GM18858 (cell line): ENCODE measurements around the gene CEP85L.

Experiments
- ATAC-seq: cut with Tn5 transposase; IDR thresholded peaks from one replicate; pipeline ENCODE4 v1.9.1; 2021; ENCODE audit not compliant: unreplicated experiment

Gene CEP85L

DNA sequence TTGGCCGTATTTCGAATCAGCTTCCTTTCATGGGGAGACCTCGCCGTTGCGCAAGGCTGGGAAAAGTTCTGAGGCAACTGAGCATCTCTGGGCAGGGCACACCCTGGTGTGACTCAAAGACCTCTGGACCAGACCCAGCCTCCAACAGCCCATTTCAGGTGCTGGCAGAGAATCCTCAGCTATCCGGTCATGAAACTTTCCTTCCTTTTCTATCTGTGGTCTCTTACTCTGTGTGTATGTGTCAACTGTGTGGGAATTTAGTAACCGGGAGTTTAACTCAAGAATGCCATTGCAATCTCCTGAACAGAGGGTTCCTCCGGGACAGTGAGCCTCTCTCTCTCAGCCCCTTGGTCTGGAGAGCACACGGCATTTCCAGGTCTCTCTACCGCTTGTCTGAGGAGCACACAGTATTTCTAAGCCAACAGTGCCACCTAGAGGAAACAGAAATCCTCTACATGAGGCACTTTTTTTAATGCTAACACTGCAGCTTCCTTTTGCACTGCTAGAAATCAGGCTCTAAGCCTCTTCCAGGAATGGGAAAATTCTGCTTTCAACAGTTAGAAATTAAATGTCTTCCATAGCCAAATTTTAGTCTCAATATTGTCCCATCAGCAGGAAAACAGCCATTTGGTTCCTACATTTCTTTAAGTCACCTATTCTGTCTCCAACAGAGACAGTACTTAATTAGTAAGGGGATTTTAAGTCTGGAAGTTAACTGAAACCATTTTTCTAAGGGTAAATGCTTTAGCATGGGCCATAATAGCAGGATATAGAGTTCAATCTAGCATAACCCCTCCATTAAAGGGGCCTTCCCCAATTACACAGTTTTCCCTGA is 70.6 kb downstream of the CEP85L start:
- ATAC-seq: peak; percentile 55

DNA sequence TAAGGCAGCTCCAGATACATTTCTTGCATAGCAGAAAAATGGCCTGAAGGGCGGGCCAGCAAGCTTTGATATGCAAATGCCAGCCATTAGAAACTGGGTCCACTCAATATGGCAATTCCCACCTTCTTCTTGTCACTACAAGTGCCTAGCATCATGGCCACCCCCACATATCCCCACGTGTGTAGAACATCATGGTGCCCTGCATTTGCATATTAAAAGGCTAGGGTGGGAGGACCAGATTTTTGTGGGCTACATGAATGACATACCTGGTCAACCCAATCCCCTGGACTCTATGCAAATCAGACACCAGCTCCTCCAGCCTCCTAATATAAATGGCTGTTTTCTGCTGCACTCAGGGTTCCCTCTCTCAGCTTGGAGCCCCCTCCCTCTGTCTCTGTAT is 71.6 kb downstream of the CEP85L start:
- ATAC-seq: no peak

DNA sequence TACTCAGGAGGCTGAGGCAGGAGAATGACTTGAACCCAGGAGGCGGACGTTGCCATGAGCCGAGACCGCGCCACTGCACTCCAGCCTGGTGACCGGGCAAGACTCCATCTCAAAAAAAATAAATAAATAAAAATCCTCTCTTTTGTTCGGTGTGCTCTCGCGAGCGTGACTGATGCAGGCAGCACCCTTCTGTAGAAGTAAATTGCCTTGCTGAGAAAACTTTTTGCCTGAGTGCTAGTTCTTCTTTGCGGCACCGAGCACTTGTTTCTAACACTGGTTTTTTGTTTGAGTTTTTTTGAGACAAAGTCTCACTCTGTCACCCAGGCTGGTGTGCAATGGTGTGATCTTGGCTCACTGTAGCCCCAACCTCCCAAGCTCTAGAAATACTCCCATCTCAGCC is 72.8 kb downstream of the CEP85L start:
- ATAC-seq: no peak

DNA sequence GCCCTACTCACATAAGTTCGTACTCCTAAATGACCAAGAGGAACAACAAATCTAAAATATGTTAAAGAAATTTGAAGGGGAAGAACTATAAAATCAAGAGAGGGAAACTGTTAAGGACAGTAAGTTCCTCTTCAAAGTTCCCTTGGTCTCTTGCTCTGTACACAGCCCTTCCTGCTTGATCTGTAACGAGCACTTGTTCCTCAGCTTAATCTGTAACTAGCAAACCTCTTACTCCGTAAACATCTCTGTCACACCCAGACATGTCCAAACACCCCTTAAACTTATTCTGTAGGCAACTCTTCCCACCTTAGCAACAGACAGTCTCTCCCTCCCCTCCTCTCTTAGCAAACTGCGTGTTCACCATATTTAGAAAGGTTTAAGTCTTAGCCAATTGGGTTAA is 73.4 kb downstream of the CEP85L start:
- ATAC-seq: no peak

DNA sequence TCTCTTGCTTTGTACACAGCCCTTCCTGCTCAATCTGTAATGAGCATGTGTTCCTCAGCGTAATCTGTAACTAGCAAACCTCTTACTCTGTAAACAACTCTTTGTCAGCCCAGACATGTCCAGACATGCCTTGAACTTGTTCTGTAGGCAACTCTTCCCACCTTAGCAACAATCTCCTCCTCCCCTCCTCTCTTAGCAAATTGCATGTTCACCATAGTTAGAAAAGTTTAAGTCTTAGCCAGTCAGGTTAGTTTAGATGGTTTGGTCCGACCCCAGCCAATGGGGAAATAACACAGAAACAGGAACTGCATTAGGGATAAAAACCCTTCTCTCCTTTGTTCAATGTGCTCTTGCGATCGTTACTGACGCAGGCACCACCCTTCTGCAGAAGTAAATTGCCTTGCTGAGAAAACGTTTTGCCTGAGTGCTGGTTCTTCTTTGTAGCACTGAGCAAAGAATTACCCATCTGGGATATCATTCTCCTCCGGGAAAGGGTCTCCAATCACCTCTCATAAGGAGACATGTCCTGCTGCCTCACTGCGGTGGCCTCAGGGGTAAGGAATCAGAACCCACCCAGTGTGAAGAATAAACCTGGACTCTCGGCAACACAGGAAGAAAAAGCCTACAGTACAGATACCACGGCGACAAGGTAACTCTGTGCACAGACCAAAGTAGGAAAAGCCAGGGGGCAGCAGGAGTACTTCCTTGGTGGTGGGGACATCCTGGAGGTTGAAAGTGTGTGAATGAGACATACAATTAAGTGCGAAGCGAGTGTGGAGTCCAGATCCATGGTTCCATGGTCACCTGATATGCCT is 77.1 kb downstream of the CEP85L start:
- ATAC-seq: no peak

DNA sequence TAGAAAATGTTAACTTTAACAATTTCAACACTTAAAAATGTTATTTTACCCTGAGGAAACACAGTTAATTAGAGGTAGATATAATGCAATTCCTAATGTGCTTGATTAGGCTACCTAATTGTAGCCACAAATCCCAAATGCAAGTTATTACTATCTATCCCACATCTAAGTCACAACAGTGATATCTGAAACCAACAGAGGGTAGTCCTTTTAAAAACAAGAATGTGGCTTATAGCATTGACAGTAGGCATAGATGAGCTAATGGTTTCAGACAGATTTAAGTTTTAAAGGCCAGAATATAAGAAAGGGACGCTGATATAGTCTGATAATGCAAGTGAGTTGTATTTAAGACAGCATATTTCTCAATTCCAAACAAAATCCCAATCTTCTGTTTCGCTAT is 80.3 kb downstream of the CEP85L start:
- ATAC-seq: no peak

DNA sequence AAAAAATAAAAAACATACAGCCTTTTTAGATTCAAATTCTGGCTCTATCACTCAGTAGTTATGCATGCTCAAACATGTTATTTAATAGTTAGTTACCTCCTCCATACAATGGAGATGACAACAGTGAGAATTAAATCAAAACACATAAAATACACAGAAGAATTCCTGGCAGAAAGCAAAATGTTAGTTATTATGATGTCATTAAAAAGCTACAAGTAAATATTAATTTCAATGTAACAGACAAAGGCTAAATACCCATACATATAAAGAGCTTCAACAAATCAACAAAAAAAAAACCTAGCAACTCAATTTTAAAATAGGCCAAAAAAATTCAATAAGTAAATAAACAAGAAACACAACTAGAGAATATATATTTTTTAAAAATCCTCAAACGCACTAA is 81.9 kb downstream of the CEP85L start:
- no peak for ATAC-seq

DNA sequence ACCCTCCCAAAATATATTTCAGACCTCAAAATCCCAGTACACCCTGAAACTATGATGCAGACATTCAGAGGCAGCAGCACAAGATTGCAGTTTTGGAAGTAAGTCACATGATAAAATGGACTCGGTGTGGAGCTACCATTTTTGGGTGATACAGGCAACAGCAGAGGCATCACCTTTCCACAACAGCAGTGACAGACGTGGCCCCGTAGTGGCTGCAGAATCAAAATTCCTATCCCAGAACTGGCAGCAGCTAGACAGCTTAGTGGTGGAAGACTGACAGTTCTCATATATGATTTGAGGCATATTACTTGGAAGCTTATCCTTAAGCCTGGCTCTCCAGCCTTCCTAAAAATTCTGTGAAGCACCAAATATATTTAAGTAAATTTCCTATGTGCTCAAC is 83.4 kb downstream of the CEP85L start:
- ATAC-seq: no peak

DNA sequence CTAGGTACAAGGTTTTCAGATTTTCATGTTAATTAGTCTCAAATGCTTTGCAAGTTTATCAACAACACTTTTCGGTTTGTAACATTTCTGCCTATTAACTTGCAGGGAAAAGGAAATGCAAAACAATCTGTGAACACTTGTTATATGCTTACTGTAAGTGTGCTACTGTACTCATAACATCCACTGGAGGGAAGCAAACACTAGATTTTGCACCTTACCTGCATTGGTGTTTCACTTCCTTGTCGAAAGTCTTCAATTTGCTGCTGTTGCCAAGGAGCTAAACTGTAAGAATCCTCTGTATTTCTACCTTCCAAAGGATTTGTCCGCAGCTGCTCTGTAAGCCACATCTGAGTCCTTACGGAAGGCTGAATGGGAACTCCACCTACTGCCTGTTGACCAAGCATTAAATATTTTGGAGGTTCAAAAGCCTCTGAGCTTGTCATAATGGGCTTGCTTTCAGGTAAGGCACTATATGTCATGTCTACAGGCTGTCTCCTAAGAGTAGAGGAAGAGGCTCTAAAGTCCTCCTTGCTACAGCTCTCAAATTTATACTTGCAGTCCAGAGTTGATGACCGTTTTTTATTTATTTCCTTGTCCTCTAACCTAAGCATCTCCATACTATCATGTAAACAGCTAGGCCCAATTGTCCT is 86.0 kb downstream of the CEP85L start:
- ATAC-seq: peak; percentile 98

DNA sequence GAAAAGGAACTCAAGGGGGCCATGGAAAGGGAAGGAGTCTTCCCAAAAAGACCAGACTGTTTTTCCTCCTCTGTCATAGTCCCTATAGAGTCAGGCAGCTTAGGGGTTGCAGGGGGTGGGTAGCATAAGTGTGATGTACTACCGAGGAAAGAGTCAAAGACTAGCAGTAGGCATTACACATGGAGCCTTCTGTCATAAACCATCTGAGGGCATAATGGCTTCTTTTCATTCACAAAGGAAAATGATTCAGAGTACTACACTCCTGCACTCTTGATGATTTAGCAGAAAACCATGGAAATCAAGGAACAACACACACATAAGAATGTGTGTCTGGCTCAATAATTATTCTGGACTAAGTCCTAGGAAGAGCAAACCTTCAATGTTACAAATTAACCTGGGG is 88.4 kb downstream of the CEP85L start:
- ATAC-seq: no peak

DNA sequence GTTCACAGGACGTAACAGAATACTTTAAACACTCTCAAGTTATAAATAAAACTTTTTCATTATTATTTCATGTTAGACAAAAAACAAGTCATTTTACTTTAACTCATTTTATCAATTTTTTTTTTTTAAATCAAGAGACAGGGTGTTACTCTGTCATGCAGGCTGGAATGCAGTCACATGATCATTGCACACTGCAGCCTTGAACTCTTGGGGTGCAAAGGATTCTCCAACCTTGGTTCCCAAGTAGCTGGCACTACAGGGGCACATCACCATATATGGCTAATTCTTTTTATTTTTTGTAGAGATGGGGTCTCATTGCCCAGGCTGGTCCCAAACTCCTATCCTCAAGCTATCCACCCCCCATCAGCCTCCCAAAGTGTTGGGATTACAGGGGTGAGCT is 89.1 kb downstream of the CEP85L start:
- no peak for ATAC-seq

DNA sequence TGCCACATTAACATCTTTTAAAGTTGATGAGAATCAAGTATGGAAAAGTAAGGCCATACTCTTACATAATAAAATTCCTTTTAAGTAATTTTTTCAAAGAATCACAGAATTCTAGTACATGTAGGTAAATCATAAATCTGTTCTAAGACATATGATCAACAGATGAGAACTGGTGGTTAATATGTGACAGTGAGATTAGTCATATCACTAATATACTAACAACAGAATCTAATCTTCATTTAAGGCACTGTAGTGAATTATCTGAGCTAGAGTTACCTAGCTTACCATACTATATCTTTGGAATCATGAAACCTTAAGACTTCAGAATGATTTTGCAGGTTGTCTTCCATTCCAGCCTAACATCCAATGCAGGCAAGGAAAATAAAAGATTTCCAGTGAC is 91.7 kb downstream of the CEP85L start:
- peak; percentile 58 for ATAC-seq

DNA sequence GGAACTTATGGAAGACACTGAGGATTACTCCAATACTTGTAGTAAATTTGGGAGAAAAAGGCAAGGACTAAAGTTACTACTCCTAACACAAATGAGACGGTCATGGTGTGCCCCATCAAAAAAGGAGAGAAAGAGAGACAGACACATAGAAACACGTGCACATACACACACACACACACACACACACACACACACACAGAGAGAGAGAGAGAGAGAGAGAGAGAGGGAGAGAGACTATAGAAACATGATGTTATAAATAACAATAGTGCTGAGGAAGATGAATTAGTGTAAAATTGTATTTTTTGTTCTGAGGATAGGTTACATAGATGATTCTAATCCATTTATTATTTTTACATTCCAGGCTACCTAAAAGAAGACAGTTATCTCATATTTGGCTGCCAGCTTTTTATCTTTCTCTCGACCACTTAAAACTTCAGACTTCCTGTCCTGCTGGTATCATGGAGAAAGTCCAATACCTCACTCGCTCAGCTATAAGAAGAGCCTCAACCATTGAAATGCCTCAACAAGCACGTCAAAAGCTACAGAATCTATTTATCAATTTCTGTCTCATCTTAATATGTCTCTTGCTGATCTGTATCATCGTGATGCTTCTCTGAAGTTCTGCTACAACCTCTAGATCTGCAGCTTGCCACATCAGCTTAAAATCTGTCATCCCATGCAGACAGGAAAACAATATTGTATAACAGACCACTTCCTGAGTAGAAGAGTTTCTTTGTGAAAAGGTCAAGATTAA is 92.8 kb downstream of the CEP85L start:
- ATAC-seq: no peak

DNA sequence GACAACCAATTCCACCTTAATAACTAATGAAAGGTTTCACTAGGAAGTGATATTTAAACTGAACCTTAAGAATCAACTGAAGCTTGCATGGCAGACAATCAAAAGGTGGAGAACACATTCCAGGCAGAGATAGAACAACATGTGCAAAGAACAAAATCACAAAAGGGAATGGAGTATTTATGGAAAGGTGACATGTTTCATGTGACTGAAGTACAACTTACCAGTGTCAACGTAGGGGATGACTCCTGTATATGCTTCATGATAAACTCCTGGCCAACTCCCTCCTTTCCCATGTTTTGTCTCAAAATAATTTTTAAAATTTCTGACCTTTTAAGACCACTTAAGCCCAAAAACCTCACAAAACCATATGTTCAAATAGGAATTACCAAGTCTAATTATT is 96.7 kb downstream of the CEP85L start:
- no peak for ATAC-seq

DNA sequence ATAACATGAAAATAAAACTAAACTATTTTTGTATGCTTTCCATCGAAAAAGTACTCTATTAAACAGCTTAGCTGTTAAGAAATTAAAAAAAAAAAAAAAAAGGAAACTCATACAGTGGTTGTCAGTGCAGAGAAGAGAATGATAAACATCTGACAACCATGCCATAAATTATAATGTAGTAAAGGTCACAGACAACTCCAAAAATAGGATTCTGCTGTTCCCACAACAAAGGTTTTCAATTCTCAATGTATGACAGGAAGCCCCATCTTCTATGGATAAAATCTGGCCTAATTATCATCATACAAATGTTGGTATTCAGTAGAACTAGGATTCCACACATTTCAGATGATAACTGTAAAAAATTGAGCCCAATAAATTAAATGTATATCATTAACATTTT is 98.3 kb downstream of the CEP85L start:
- no peak for ATAC-seq

DNA sequence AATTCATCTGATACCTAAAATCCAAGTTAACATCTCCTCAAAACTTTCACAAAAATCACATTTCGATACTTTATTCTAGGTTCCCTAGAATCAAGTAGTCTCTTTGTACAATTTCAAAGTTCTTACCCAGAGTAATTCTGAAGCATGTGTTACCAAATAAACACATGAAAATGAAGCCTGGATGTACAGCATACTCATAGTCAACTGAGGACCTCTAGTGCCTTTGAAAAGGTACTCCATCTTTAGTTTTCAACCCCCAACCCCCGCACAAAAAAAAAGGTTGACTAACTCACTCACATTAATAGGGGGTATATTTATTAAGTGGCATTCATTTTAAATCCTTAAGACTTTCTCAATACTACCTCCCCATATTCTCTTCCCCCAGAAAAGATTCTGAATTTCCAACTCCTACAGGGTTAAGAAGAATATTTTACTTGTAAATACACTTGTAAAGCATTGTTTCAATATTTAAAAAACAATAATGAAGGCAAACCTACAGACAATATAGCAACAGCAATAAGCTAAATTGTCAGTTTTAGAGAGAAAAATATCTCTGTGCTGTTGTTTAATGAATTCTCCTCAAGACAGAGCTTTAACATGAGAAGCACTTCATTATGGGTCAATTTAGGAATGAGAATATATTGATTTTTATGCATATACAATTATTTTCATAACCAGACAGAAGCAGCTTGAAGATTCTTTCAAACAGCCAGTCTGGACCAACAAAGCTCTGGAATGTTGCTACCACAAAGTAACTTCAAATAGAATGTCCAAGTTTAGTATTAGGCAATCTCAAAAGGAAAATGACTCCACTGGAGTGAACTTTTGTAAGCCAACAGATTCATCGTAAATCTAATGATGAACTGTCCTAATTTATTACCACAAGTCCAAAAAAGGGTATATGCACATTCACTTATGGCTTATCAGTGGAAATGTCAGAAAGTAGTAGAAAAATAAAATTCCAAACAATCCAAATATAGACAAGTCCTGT is 100.0 kb downstream of the CEP85L start:
- ATAC-seq: peak; percentile 88

DNA sequence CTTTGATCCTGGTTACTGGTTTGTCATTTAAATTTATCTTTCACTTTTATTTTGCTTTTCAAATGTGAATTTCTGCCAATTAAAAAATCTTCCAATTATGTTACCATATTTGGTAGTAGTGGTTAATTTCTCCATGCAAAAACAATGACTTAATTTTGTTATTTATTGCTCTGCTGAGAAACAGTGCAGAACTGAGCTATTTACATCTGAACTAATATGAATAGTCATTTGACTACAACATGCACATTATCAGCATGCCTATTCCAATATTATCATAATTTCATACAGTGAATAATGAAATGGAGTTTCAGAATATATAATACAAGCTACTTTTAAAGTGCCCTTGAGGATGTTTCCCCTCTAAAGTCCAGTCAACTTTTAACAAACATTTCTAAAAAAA is 102.8 kb downstream of the CEP85L start:
- no peak for ATAC-seq

DNA sequence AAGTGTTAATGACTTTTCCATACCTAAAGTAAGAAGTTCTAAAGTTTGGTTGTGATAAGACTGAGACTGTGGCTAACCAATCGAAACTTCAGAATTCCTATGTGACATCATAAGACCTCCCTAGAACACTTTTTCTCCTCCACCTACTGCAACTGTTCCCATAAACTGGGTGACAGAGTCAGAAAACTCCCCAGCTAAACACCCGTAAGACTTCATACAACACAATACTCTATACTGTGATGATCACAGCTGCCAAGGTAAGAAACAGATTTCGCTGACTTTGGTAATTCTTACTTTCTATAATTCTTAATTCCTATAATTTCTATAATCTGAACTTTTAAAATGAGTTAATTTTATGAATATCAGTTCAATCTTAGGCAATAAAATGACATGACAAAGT is 103.3 kb downstream of the CEP85L start, which contains the start of gene PLN:
Gene PLN (plus strand): TSS at position 161 of the 400 bp plus-strand sequence. CDS start 10,626 bp downstream, outside the sequence.
- no peak for ATAC-seq

DNA sequence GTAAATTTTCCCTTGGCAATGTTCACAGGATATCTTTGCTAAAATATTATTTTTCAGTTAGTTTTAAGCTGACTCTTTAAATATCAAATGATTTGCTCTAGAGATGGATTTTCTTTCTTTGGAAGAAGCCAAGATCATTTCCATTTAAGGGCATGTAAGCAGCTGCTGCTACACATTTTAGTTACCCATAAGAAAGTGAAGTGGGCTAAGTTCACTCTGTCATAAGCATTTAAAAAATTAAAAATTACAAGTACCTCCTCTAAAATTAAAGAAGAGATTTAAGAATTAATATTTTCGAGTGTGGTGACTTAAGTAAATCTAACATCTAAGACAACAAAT is 104.5 kb downstream of the CEP85L start:
- ATAC-seq: no peak
